Upper lobe of right lung (tissue), 1 donor: ENCODE results near the gene ZBTB18. TPM values are rescaled to one million over a fixed set of nuclear protein-coding genes. Genes with fewer than 3 reads are reported as not detected.

Source experiments
- ATAC-seq: fragments of 200-7000 bp; cut with Tn5 transposase; one replicate; pipeline ENCODE4 v1.9.1; 2020; ENCODE audit warnings: mild to moderate bottlenecking, moderate library complexity
- DNase-seq: peaks from one replicate; pipeline ENCODE4 v3.0.0-alpha.2; 2020
- H3K27ac ChIP-seq: fragments of 200-600 bp; one replicate; pipeline ENCODE4 v1.8.0; 2022
- H3K27me3 ChIP-seq: fragments of 200-600 bp; one replicate; pipeline ENCODE4 v1.8.0; 2022; ENCODE audit warnings: mild to moderate bottlenecking
- H3K36me3 ChIP-seq: fragments of 200-600 bp; one replicate; pipeline ENCODE4 v1.8.0; 2022
- H3K4me1 ChIP-seq: fragments of 200-600 bp; one replicate; pipeline ENCODE4 v1.8.0; 2022
- H3K4me3 ChIP-seq: fragments of 200-600 bp; one replicate; pipeline ENCODE4 v1.8.0; 2022; ENCODE audit warnings: mild to moderate bottlenecking
- H3K9me3 ChIP-seq: fragments of 200-600 bp; one replicate; pipeline ENCODE4 v1.8.0; 2022
- CTCF ChIP-seq: fragments of 200-600 bp; IDR thresholded peaks from one replicate; pipeline ENCODE4 v1.8.0; 2022; ENCODE audit warnings: antibody characterized with exemption
- intact Hi-C: fragments of 100-400 bp; cut with DNase I; formaldehyde crosslinking; loops from one replicate; pipeline ENCODE4 v1.11.0; 2022
- total RNA-seq: library from RNA; stranded (reverse); fragmentation: NEBNext Ultra II Directional; extraction: Animal tissue kit (Norgen Biotek cat#: 25700); gene quantifications from one replicate; pipeline ENCODE4 v1.2.1, GENCODE V29; 2021
- donor health status: DM: no; HTN: yes; CAD: no; lungs with severe emphysema.

Gene ZBTB18
- total RNA-seq, 1 donor from 2014 or later = 21.7 TPM

DNA sequence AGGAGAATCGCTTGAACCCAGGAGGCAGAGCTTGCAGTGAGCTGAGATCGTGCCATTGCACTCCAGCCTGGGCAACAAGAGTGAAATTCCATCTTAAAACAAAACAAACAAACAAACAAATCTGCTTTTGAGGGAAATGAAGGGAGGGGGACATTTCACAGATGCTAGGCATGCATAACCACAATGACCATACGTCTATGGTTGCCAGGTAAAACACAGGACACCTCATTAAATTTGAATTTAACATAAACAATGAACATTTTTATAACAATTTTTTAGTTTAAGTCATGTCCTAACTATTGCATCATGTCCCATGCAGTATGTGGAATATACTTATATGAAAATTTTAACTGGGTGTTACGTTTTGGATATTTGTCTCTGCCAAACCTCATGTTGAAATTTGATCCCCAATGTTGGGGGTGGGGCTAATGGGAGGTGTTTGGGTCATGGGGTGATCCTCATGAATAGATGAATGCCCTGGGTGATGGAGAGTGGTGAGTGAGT, 31.0 kb upstream of the ZBTB18 start:
- H3K27me3 ChIP-seq = no peaks in the 10 kb centered on the region
- H3K4me3 ChIP-seq = no peak overlapping the region
- ATAC-seq (no peak), DNase-seq (no peak)
- no peak for TF ChIP-seq CTCF
- no peaks in the 10 kb centered on the region for H3K9me3 ChIP-seq
- H3K36me3 ChIP-seq = no peaks in the 10 kb centered on the region
- intact Hi-C loops = no loop called here
- no peak overlapping the region for H3K27ac ChIP-seq
- H3K4me1 ChIP-seq = no peaks in the 10 kb centered on the region

GRCh38 chr1:244021427-244021826, 29.7 kb upstream of the ZBTB18 start:
- Histone ChIP-seq H3K27ac (no peak overlapping the region), H3K9me3 (no peaks in the 10 kb centered on the region), H3K36me3 (no peaks in the 10 kb centered on the region), H3K4me1 (no peaks in the 10 kb centered on the region), H3K4me3 (no peak overlapping the region), H3K27me3 (no peaks in the 10 kb centered on the region)
- intact Hi-C loops = no loop called here
- DNase-seq (no peak), ATAC-seq (no peak)
- TF ChIP-seq CTCF = no peak

- DNase-seq (no peak), ATAC-seq (no peak)
- no peak for TF ChIP-seq CTCF
- H3K4me1 ChIP-seq = no peaks in the 10 kb centered on the region
- no peak overlapping the region for H3K4me3 ChIP-seq
- H3K36me3 ChIP-seq = no peaks in the 10 kb centered on the region
- intact Hi-C loops = no loop called here
- H3K27ac ChIP-seq = no peak overlapping the region
- no peaks in the 10 kb centered on the region for H3K27me3 ChIP-seq
- no peaks in the 10 kb centered on the region for H3K9me3 ChIP-seq
These were observed 28.8 kb upstream of the ZBTB18 start for GRCh38 chr1:244022311-244022710.

GRCh38 chr1:244022864-244023440, 28.1 kb upstream of the ZBTB18 start:
- ATAC-seq = no peak
- H3K27ac ChIP-seq = no peak overlapping the region

GRCh38 chr1:244027491-244028145, 23.5 kb upstream of the ZBTB18 start:
- Histone ChIP-seq H3K27ac (no peak overlapping the region), H3K27me3 (no peaks in the 10 kb centered on the region), H3K4me3 (no peak overlapping the region), H3K36me3 (no peaks in the 10 kb centered on the region), H3K4me1 (no peaks in the 10 kb centered on the region), H3K9me3 (no peaks in the 10 kb centered on the region)
- intact Hi-C loops = no loop called here
- ATAC-seq = no peak
- no peak for TF ChIP-seq CTCF
- DNase-seq = no peak

More at GRCh38 chr1:244022864-244023440, 28.1 kb upstream of the ZBTB18 start:
- no peaks in the 10 kb centered on the region for H3K27me3 ChIP-seq
- intact Hi-C loops = no loop called here
- H3K4me3 ChIP-seq = no peak overlapping the region
- no peak for TF ChIP-seq CTCF
- H3K9me3 ChIP-seq = no peaks in the 10 kb centered on the region
- H3K36me3 ChIP-seq = no peaks in the 10 kb centered on the region
- no peak for DNase-seq
- no peaks in the 10 kb centered on the region for H3K4me1 ChIP-seq
